ENCODE results near the gene MTERF4. TPM values are rescaled to one million over a fixed set of nuclear protein-coding genes. Genes with fewer than 3 reads are reported as not detected.

MTERF4 gene
- total RNA-seq, 2 experiments from 2014 or later = 41.5 to 45.4 TPM

DNA sequence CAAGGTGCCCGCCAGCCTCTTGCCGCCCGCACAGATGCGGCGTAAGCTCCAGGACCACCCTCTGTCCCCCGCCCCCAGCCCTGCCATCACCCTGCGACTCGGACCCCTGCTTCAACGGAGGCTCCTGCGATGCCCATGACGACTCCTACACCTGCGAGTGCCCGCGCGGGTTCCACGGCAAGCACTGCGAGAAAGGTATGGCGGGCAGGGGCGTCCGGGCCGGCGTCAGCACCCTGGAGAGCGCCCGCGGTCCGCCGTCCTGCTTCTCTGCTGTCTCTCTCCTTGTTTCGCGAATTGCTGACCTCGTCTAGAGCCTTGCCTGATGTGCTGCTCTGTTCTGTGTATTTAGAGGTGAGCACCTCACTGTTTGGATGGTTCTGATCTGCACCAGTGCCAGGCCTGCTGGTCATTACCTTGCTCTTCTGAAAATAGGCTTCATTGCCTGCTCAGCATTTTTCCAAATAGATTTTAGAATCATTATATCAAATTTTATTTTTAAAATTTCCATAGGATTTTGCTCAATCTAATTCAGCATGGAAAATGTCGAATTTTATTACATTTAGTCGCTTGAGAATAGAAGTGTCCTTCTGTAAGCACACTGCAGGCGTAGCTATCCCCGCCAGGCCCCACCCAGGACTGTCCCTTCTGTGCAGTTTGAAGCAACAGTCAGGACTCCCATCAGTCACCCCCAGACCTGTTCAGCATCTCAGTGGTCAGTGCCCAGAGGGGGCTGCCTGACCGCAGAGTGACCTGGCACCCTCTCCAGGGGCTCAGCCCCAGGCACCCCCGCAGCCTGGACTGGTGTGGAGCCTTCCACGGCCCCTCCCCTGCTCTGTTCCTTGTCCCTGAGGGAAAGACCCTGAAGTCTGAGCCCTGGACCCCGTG, 52.1 kb downstream of the MTERF4 start:
- peaks cover 3% of the 10 kb centered on the region for H3K27me3 Mint-ChIP-seq
- H3K4me1 Mint-ChIP-seq = no peaks in the 10 kb centered on the region
- POLR2A ChIA-PET = no interaction called here
- H3K27ac Mint-ChIP-seq = no peak overlapping the region
- H3K4me3 Mint-ChIP-seq = no peak overlapping the region
- H3K9me3 Mint-ChIP-seq = no peaks in the 10 kb centered on the region
- H3K36me3 Mint-ChIP-seq (ENCODE audit: low read depth) = peaks cover 10% of the 10 kb centered on the region
- CTCF ChIA-PET = no interaction called here
- DNase-seq = peak; percentile 16

DNA sequence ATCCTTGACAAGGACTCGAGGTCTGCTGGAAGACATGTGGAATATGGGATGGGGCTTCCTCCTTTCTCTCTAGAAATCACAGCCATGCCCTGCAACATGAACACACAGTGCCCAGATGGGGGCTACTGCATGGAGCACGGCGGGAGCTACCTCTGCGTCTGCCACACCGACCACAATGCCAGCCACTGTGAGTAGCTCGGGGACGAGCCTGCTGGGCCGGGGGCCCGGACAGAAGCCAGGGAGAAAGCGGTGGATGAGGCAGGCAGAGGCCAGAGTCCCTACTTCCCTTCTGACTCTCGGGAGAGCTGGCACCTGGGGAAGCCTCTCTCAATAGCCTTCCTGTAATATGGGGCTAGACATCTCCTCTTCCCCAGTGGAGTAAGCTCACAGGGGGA, 53.1 kb downstream of the MTERF4 start:
- H3K4me1 Mint-ChIP-seq = no peaks in the 10 kb centered on the region
- H3K36me3 Mint-ChIP-seq (ENCODE audit: low read depth) = peaks cover 8% of the 10 kb centered on the region
- CTCF ChIA-PET = interaction anchor here (0.8 kb wide), 1 partner anchor 531 kb away, joined by 3 read pairs; no protein-coding TSS in a partner anchor
- peaks cover 4% of the 10 kb centered on the region for H3K27me3 Mint-ChIP-seq
- no peaks in the 10 kb centered on the region for H3K9me3 Mint-ChIP-seq
- DNase-seq = no peak
- H3K27ac Mint-ChIP-seq = no peak overlapping the region
- POLR2A ChIA-PET = no interaction called here
- no peak overlapping the region for H3K4me3 Mint-ChIP-seq

DNA sequence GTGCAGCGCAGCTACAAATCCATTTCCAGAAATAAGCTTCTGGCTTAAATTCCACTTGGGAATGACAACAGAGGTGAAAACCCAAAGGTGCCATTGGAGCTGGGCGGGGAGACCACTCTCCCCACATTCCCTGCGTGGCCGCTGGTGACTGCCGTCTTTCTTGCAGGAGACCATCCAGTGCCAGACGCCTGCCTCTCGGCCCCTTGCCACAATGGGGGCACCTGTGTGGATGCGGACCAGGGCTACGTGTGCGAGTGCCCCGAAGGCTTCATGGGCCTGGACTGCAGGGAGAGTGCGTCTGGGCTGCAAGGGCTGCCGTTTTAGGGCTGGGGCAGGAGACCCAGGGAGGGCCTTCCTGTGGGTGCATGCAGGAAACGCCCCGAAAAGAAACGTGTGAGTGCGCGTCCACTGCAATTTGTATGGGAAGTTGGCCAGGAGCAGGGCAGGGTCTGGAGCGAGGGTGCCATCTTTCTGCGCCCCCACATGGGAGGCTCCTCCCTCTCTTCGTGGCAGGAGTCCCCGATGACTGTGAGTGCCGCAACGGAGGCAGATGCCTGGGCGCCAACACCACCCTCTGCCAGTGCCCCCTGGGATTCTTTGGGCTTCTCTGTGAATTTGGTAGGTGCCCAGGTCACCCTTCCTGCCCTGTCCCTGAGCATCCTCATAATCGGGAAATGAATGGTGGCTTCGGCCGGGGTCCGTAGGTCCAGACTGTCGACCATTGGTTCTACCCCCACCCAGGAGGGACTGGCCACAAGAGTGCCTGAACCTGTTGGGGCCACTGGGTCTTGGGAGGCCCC, 53.7 kb downstream of the MTERF4 start:
- Mint-ChIP-seq H3K4me3 (no peak overlapping the region), H3K27me3 (peaks cover 4% of the 10 kb centered on the region), H3K36me3 (ENCODE audit: low read depth) (peaks cover 8% of the 10 kb centered on the region), H3K9me3 (no peaks in the 10 kb centered on the region), H3K4me1 (no peaks in the 10 kb centered on the region), H3K27ac (no peak overlapping the region)
- ChIA-PET CTCF (interaction anchor here (0.8 kb wide), 1 partner anchor 531 kb away, joined by 3 read pairs; no protein-coding TSS in a partner anchor), POLR2A (no interaction called here)
- DNase-seq = no peak

- Mint-ChIP-seq H3K4me1 (peaks cover 3% of the 10 kb centered on the region), H3K36me3 (ENCODE audit: low read depth) (peaks cover 11% of the 10 kb centered on the region), H3K9me3 (no peaks in the 10 kb centered on the region), H3K27ac (no peak overlapping the region), H3K4me3 (no peak overlapping the region), H3K27me3 (peaks cover 9% of the 10 kb centered on the region)
- no peak for DNase-seq
- CTCF ChIA-PET = interaction anchor here (0.7 kb wide), 1 partner anchor 133 kb away, joined by 3 read pairs; no protein-coding TSS in a partner anchor
- POLR2A ChIA-PET = no interaction called here
Observed at GRCh38 chr2:241047253-241048010, 54.7 kb downstream of the MTERF4 start.

Other genes starting within 250 kb of the MTERF4 start
- not detected for gene AGXT, start 233.5 kb downstream of the MTERF4 start, total RNA-seq
- not detected for gene MAB21L4, start 206.1 kb downstream of the MTERF4 start, total RNA-seq
- not detected for gene CROCC2, start 196.0 kb downstream of the MTERF4 start, total RNA-seq
- 10 to 100 TPM; 32.6 to 34.3 TPM for gene SNED1, start 103.7 kb downstream of the MTERF4 start, total RNA-seq
- gene PASK, start 47.2 kb upstream of the MTERF4 start, total RNA-seq = 10 to 100 TPM; 58.1 to 58.9 TPM
- gene PPP1R7, start 48.2 kb upstream of the MTERF4 start, total RNA-seq = 100 to 1,000 TPM; 103 to 106 TPM
- gene ANO7, start 86.4 kb upstream of the MTERF4 start, total RNA-seq = under 1 TPM; 0.53 to 0.91 TPM
- 100 to 1,000 TPM; 190 to 193 TPM for gene HDLBP, start 213.4 kb upstream of the MTERF4 start, total RNA-seq
- gene SEPTIN2, start 213.6 kb upstream of the MTERF4 start, total RNA-seq = 100 to 1,000 TPM; 282 to 290 TPM